Activated T-cell treated with anti-CD3 and anti-CD28 coated beads, Interleukin-2, amount 50 U/mL, for 72 hours (primary cell): ENCODE measurements around the gene LIMK2. TPM values are rescaled to one million over a fixed set of nuclear protein-coding genes. Genes with fewer than 3 reads are reported as not detected.
A peak's percentile ranks its signal among the peaks of the same experiment; 100 is the strongest.
"Not testable (repeated sequence)": the region's sequence is repeated elsewhere in the genome, so short reads cannot be mapped to it uniquely, and the experiment has no call there.

Experiments
- ATAC-seq, 2 donors: fragments of 150-1000 bp; cut with Tn5 transposase; replicated peaks in 1 of 2; 2 replicates each; pipeline ENCODE4 v1.10.0; 2021; ENCODE audit warnings: moderate library complexity in 2 of 2, mild to moderate bottlenecking in 1 of 2
- DNase-seq, 2 donors: peaks; one replicate each; pipeline ENCODE4 v3.0.0; 2021 to 2022; ENCODE audit warnings: mixed read lengths in 1 of 2
- H3K27ac Mint-ChIP-seq: one replicate; pipeline ENCODE4 v1.8.0; 2022; ENCODE audit warnings: mild to moderate bottlenecking, moderate library complexity, mixed read lengths
- H3K27me3 Mint-ChIP-seq: one replicate; pipeline ENCODE4 v1.8.0; 2022; ENCODE audit warnings: low read depth, mixed read lengths
- H3K36me3 Mint-ChIP-seq, 2 donors: one replicate each; pipeline ENCODE4 v1.8.0; 2022; ENCODE audit warnings: mixed read lengths in 2 of 2, mild to moderate bottlenecking in 1 of 2; ENCODE audit not compliant: insufficient read depth in 2 of 2
- H3K4me1 Mint-ChIP-seq: one replicate; pipeline ENCODE4 v1.8.0; 2022; ENCODE audit warnings: low read depth, mixed read lengths
- H3K4me3 Mint-ChIP-seq, 2 donors: one replicate each; pipeline ENCODE4 v1.8.0; 2022; ENCODE audit warnings: mild to moderate bottlenecking in 2 of 2, mixed read lengths in 2 of 2, moderate library complexity in 2 of 2
- H3K9me3 Mint-ChIP-seq, 2 donors: one replicate each; pipeline ENCODE4 v1.8.0; 2022; ENCODE audit warnings: mixed read lengths in 2 of 2
- total RNA-seq, 2 donors: library from RNA; stranded (reverse); gene quantifications; one replicate each; pipeline ENCODE4 v1.2.3, GENCODE V29; 2022

The LIMK2 gene
- total RNA-seq, 2 donors from 2014 or later, result 36.2 to 37.0 TPM

- Mint-ChIP-seq H3K9me3 (no peaks in the 10 kb centered on the region), H3K4me1 (peaks cover 37% of the 10 kb centered on the region), H3K27ac (peak overlapping the region; percentile 94), H3K27me3 (no peaks in the 10 kb centered on the region), H3K36me3 (no peaks in the 10 kb centered on the region), H3K4me3 (peak overlapping the region in 1 of 2 donors; percentile 62)
- ATAC-seq (no peak), DNase-seq (no peak)
These were observed 96.1 kb downstream of the LIMK2 start for GRCh38 chr22:31308181-31308580.

DNA sequence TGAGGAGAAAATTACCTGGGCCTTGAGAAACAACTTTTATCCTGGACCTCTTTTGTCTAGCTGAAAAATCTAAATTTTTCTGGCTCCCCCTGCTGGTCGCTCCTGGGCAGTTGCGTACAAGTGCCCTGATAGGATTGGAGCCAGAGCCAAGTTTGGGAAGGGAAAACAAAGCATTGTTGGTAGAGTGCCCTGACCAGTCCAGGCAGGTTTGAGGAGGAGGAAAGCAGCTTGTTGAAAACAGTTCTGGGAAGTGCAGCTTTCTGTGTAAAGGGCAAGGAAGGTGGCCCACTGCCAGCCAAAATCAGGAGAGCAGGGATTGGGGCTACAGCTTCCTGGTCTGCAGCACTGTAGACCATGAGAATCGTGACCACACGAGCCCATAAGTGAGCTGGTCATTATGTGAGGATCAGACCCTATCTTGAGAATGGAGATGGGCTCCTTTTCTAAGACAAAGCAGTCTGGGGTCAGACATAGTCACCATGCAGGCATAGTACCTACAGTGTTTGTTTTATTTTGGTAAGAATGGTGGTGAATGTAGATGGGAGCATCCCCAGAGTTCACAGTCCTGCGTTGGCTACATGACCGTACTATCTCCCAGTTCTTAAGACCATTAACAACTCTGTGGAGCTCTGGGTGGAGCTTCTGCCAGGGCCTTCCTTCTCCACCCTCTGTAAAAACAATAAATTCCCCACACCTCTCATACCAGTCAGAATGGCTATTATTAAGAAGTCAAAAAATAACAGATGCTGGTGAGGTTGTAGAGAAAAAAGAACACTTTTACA is 101.5 kb downstream of the LIMK2 start:
- ATAC-seq, result peak; percentile 58 to 68
- Mint-ChIP-seq H3K4me1 (peaks cover 15% of the 10 kb centered on the region), H3K27me3 (no peaks in the 10 kb centered on the region), H3K36me3 (peaks cover 5 to 8% of the 10 kb centered on the region in 2 donors), H3K27ac (no peak overlapping the region), H3K4me3 (no peak overlapping the region), H3K9me3 (peaks cover 4 to 6% of the 10 kb centered on the region in 2 donors)
- peak; percentile 65 to 73 for DNase-seq

DNA sequence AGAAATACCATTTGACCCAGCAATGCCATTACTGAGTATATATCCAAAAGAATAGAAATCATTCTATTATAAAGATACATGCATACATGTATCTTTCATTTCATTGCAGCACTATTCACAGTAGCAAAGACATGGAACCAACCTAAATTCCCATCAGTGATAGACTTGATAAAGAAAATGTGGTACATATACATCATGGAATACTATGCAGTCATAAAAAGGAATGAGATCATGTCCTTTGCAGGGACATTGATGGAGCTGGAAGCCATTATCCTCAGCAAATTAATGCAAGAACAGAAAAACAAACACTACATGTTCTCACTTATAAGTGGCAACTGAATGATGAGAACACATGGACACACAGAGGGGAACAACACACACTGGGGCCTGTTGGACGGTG is 102.1 kb downstream of the LIMK2 start:
- H3K4me3 Mint-ChIP-seq, ATAC-seq, H3K4me1 Mint-ChIP-seq, H3K27ac Mint-ChIP-seq, H3K9me3 Mint-ChIP-seq, H3K36me3 Mint-ChIP-seq, DNase-seq, H3K27me3 Mint-ChIP-seq: not testable (repeated sequence)

- no peak overlapping the region for H3K27ac Mint-ChIP-seq
- DNase-seq, result no peak
- no peak overlapping the region for H3K4me3 Mint-ChIP-seq
- no peaks in the 10 kb centered on the region for H3K27me3 Mint-ChIP-seq
- H3K36me3 Mint-ChIP-seq, result peaks cover 0 to 2% of the 10 kb centered on the region in 2 donors
- ATAC-seq, result no peak
- H3K4me1 Mint-ChIP-seq, result peaks cover 22% of the 10 kb centered on the region
- H3K9me3 Mint-ChIP-seq, result no peaks in the 10 kb centered on the region
These were observed 109.3 kb downstream of the LIMK2 start for GRCh38 chr22:31321421-31321820.

DNA sequence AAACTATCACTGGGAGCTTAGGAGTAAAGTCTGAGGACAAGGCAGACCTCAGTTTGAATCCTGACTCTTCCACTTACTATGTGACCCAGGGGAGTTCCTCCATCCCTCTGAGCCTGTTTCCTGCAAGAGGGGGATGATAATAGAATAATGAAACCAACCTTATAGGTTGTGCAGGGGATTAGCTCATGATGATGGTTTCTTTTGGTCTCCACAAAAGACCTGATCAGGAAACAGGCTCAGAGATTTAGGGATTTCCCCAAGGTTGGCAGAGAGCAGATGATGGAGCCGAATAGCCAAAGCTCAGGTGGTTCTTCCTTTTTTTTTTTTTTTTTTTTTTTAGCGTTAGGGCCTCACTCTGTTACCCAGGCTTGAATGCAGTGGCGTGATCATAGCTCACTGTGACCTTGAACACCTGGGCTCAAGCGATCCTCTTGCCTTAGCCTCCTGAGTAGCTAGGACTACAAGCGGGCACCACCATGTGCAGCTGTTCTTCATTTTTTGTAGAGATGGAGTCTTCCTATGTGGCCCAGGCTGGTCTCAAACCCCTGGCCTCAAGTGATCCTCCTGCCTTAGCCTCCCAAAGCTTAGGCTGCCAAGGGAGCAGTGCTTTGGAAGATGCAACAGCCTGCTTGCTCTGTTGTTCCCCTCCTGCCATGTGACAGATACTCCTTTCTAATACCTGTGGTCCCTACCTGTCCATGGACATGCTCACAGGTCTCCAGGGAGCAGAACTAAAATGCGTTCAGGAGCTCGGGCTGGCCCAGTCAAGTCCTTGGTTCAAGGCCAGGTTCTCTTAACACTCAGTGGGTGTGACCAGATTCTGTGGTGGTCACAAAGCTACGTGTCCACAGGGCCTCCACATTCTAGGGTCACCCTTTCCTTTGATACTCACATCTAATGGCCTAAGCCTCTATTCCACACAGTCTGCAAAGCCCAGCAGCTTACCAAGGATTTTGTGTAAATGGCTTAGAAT is 111.8 kb downstream of the LIMK2 start:
- Mint-ChIP-seq H3K9me3 (no peaks in the 10 kb centered on the region), H3K27me3 (no peaks in the 10 kb centered on the region), H3K36me3 (peaks cover 2 to 7% of the 10 kb centered on the region in 2 donors), H3K27ac (peak overlapping the region; percentile 14), H3K4me1 (peaks cover 23% of the 10 kb centered on the region), H3K4me3 (no peak overlapping the region)
- no peak for ATAC-seq
- no peak for DNase-seq

GRCh38 chr22:31326877-31327276 is 114.8 kb downstream of the LIMK2 start:
- ATAC-seq, result no peak
- peaks cover 41% of the 10 kb centered on the region for H3K4me1 Mint-ChIP-seq
- no peak overlapping the region for H3K27ac Mint-ChIP-seq
- H3K9me3 Mint-ChIP-seq, result no peaks in the 10 kb centered on the region
- peaks cover 2 to 12% of the 10 kb centered on the region in 2 donors for H3K36me3 Mint-ChIP-seq
- H3K27me3 Mint-ChIP-seq, result no peaks in the 10 kb centered on the region
- no peak overlapping the region for H3K4me3 Mint-ChIP-seq
- DNase-seq, result no peak

DNA sequence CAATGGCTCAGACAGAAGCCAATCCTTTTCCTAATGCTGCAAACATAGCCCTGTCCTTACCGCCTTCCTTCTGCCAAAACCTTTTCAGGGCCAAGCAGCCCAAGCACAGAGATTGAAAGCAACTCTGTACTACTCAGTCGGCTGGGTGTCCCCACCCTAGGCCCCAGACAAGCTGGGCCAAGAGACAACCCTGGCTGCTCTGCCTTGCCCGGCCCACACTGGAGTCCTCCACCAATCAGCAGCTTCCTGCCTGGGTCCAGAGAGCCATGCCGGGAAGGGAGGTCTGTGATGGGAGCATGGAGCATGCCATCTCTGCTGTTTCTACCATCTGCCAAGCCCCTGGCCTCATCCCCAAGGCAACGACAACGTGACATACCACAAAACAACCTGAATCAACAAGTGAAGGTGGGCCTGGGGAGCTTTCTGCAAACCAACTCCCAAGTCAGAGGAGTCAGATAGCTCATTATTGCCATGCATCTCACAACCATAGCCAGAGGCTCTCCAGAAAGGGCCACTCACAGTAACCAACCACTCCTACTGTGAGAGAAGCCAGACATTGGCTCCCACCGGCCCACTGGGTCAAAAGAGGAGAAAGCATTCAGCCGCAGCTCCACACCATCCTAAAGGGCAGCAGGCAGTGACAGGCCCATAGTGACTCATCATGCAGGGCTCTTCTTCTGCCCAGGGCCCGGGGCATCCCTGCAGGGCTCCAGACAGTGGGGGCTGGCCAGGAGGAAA is 115.9 kb downstream of the LIMK2 start:
- DNase-seq, result no peak
- Mint-ChIP-seq H3K4me1 (peaks cover 38% of the 10 kb centered on the region), H3K9me3 (no peaks in the 10 kb centered on the region), H3K36me3 (peaks cover 7 to 16% of the 10 kb centered on the region in 2 donors), H3K4me3 (no peak overlapping the region), H3K27me3 (no peaks in the 10 kb centered on the region), H3K27ac (no peak overlapping the region)
- ATAC-seq, result no peak

DNA sequence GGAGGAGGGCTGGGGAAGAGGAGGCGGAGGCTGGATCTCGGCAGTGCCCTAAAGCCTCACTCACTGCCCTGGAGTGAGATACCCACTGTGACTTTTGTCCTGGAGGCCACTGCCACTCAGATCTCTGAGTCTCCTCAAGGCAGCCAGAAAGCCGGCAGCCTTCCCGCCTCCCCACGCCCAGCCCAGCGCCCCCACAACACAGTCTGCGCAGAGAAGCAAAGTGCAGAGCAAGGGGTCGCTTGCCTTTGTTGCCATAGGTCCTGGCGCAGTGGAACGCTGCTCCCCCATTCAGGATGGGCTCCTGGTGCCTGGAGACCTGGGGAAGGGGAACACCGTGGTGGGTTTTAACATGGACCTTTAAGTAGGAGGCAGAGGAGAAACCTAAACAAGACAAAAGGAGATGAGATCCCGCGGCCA is 116.5 kb downstream of the LIMK2 start:
- Mint-ChIP-seq H3K9me3 (no peaks in the 10 kb centered on the region), H3K4me1 (peaks cover 32% of the 10 kb centered on the region), H3K4me3 (no peak overlapping the region), H3K27me3 (no peaks in the 10 kb centered on the region), H3K27ac (no peak overlapping the region), H3K36me3 (peaks cover 7 to 17% of the 10 kb centered on the region in 2 donors)
- no peak for DNase-seq
- no peak for ATAC-seq

- H3K4me3 Mint-ChIP-seq, result no peak overlapping the region
- peak overlapping the region; percentile 55 for H3K27ac Mint-ChIP-seq
- ATAC-seq, result no peak
These were observed 116.9 kb downstream of the LIMK2 start for GRCh38 chr22:31329029-31329428.

More at GRCh38 chr22:31329029-31329428, 116.9 kb downstream of the LIMK2 start:
- H3K4me1 Mint-ChIP-seq, result peaks cover 31% of the 10 kb centered on the region
- DNase-seq, result no peak
- peaks cover 10 to 17% of the 10 kb centered on the region in 2 donors for H3K36me3 Mint-ChIP-seq
- H3K27me3 Mint-ChIP-seq, result no peaks in the 10 kb centered on the region
- no peaks in the 10 kb centered on the region for H3K9me3 Mint-ChIP-seq

Other genes starting within 250 kb of the LIMK2 start
- gene MORC2, start 243.5 kb upstream of the LIMK2 start, total RNA-seq, result 10 to 100 TPM; 27.2 to 42.0 TPM
- gene TUG1, start 243.0 kb upstream of the LIMK2 start, total RNA-seq, result 10 to 100 TPM; 64.2 to 86.7 TPM
- gene SMTN, start 131.0 kb upstream of the LIMK2 start, total RNA-seq, result 10 to 100 TPM; 33.1 to 40.2 TPM
- 10 to 100 TPM in 1 of 2 donors, 1 to 10 TPM in 1; 6.8 to 13.5 TPM for gene SELENOM, start 104.7 kb upstream of the LIMK2 start, total RNA-seq
- under 1 TPM; 0.29 to 0.37 TPM for gene INPP5J, start 89.3 kb upstream of the LIMK2 start, total RNA-seq
- gene PLA2G3, start 71.8 kb upstream of the LIMK2 start, total RNA-seq, result not detected
- 10 to 100 TPM; 26.9 to 27.8 TPM for gene RNF185, start 52.1 kb upstream of the LIMK2 start, total RNA-seq
- gene PIK3IP1, start 80.2 kb downstream of the LIMK2 start, total RNA-seq, result 10 to 100 TPM; 34.1 to 39.5 TPM
- gene PATZ1, start 134.0 kb downstream of the LIMK2 start, total RNA-seq, result 10 to 100 TPM; 22.9 to 26.4 TPM
- gene DRG1, start 187.3 kb downstream of the LIMK2 start, total RNA-seq, result 100 to 1,000 TPM; 126 to 137 TPM